Thoracic aorta (tissue), 2 donors: Measurements from ENCODE around the gene PIM2. TPM values are rescaled to one million over a fixed set of nuclear protein-coding genes. Genes with fewer than 3 reads are reported as not detected.
"Not testable (repeated sequence)": the region's sequence is repeated elsewhere in the genome, so short reads cannot be mapped to it uniquely, and the experiment has no call there.

Experiments
- ATAC-seq: fragments of 150-250 bp; one replicate; pipeline ENCODE4 v1.8.0; 2017; ENCODE audit warnings: low read depth; ENCODE audit not compliant: insufficient number of reproducible peaks, low FRiP score
- DNase-seq: peaks from one replicate; pipeline ENCODE4 v3.0.0-alpha.2; 2020; ENCODE audit warnings: low spot score
- H3K27ac ChIP-seq, 2 donors: fragments of 200-600 bp; sonication (generic); 1 replicate in 1 of 2; 2 replicates in 1 of 2; pipeline ENCODE4 v1.5.1; 2016; ENCODE audit warnings: mild to moderate bottlenecking in 2 of 2, moderate library complexity in 2 of 2
- H3K27me3 ChIP-seq: fragments of 200-600 bp; sonication (generic); replicated peaks from 2 replicates; pipeline ENCODE4 v1.6.0; 2016; ENCODE audit warnings: mild to moderate bottlenecking; ENCODE audit not compliant: insufficient read depth
- H3K36me3 ChIP-seq: fragments of 200-600 bp; sonication (generic); one replicate; pipeline ENCODE4 v1.5.1; 2016
- H3K4me1 ChIP-seq, 2 donors: fragments of 200-600 bp; sonication (generic); 1 replicate in 1 of 2; 2 replicates in 1 of 2; pipeline versions ENCODE4 v1.5.1 to v1.6.0; 2016; ENCODE audit warnings: low read depth in 2 of 2, mild to moderate bottlenecking in 1 of 2; ENCODE audit not compliant: control insufficient read depth in 1 of 2
- H3K4me3 ChIP-seq: fragments of 200-600 bp; sonication (generic); 2 replicates; pipeline ENCODE4 v1.5.1; 2016; ENCODE audit warnings: mild to moderate bottlenecking
- H3K9me3 ChIP-seq: fragments of 200-600 bp; sonication (generic); 2 replicates; pipeline ENCODE4 v1.5.1; 2016
- CTCF ChIP-seq: fragments of 200-600 bp; sonication (generic); IDR thresholded peaks from one replicate; pipeline ENCODE4 v1.5.1; 2019; ENCODE audit warnings: antibody characterized with exemption
- total RNA-seq, 2 donors: library from RNA; depleted of rRNA; stranded (reverse); fragments of >200 nt; gene quantifications; one replicate each; pipeline versions ENCODE4 v1.1.0 to v1.2.3, GENCODE V29; 2016

Gene PIM2
- total RNA-seq, 2 donors from 2014 or later, result 14.8 to 21.9 TPM

GRCh38 chrX:48890296-48890925 lies 28.4 kb downstream of the PIM2 start:
- no peak for TF ChIP-seq CTCF
- Histone ChIP-seq H3K4me1 (peaks cover 0 to 10% of the 10 kb centered on the region in 2 donors), H3K9me3 (no peaks in the 10 kb centered on the region), H3K27me3 (no peaks in the 10 kb centered on the region), H3K27ac (no peak overlapping the region), H3K4me3 (peak overlapping the region; percentile 85), H3K36me3 (no peaks in the 10 kb centered on the region)
- DNase-seq (no peak), ATAC-seq (no peak)

- DNase-seq, H3K9me3 ChIP-seq, ATAC-seq: not testable (repeated sequence)
Observed at GRCh38 chrX:48886586-48886985, 32.2 kb downstream of the PIM2 start.

GRCh38 chrX:48883729-48884128 lies 35.1 kb downstream of the PIM2 start:
- Histone ChIP-seq H3K4me3 (no peak overlapping the region), H3K27ac (no peak overlapping the region), H3K36me3 (no peaks in the 10 kb centered on the region), H3K4me1 (no peaks in the 10 kb centered on the region), H3K9me3 (no peaks in the 10 kb centered on the region), H3K27me3 (no peaks in the 10 kb centered on the region)
- no peak for TF ChIP-seq CTCF
- DNase-seq, result no peak
- ATAC-seq, result no peak

More at GRCh38 chrX:48886586-48886985, 32.2 kb downstream of the PIM2 start:
- H3K36me3 ChIP-seq, H3K4me3 ChIP-seq, H3K27ac ChIP-seq, H3K4me1 ChIP-seq, H3K27me3 ChIP-seq: not testable (repeated sequence)

GRCh38 chrX:48876944-48877343 lies 41.9 kb downstream of the PIM2 start:
- H3K36me3 ChIP-seq, H3K4me1 ChIP-seq, H3K27me3 ChIP-seq, H3K4me3 ChIP-seq, DNase-seq, ATAC-seq, H3K27ac ChIP-seq, H3K9me3 ChIP-seq: not testable (repeated sequence)

- not testable (repeated sequence) for H3K36me3 ChIP-seq, DNase-seq, H3K4me1 ChIP-seq, H3K27me3 ChIP-seq, H3K4me3 ChIP-seq, H3K9me3 ChIP-seq, ATAC-seq, H3K27ac ChIP-seq
Observed at GRCh38 chrX:48872017-48872416, 46.8 kb downstream of the PIM2 start.

- Histone ChIP-seq H3K9me3 (no peaks in the 10 kb centered on the region), H3K36me3 (no peaks in the 10 kb centered on the region), H3K27me3 (no peaks in the 10 kb centered on the region), H3K4me1 (no peaks in the 10 kb centered on the region), H3K4me3 (no peak overlapping the region), H3K27ac (no peak overlapping the region)
- no peak for TF ChIP-seq CTCF
- ATAC-seq (no peak), DNase-seq (no peak)
Observed at GRCh38 chrX:48864210-48864609, 54.6 kb downstream of the PIM2 start.

Other genes with a start within 250 kb of the PIM2 start
- 1 to 10 TPM; 8.5 to 9.1 TPM for gene WAS, start 235.2 kb downstream of the PIM2 start, total RNA-seq
- 1 to 10 TPM; 3.5 to 4.4 TPM for gene SUV39H1, start 222.3 kb downstream of the PIM2 start, total RNA-seq
- gene GLOD5, start 157.3 kb downstream of the PIM2 start, total RNA-seq, result not detected
- gene GATA1, start 132.4 kb downstream of the PIM2 start, total RNA-seq, result 1 to 10 TPM in 1 of 2 donors, not detected in 1; 1.4 TPM
- 100 to 1,000 TPM; 123 to 125 TPM for gene HDAC6, start 117.0 kb downstream of the PIM2 start, total RNA-seq
- not detected for gene ERAS, start 92.5 kb downstream of the PIM2 start, total RNA-seq
- gene PCSK1N, start 83.4 kb downstream of the PIM2 start, total RNA-seq, result 1 to 10 TPM; 1.8 to 3.0 TPM
- 10 to 100 TPM; 30.0 to 52.0 TPM for gene TIMM17B, start 21.3 kb downstream of the PIM2 start, total RNA-seq
- gene PQBP1, start 21.1 kb downstream of the PIM2 start, total RNA-seq, result 10 to 100 TPM; 37.5 to 60.2 TPM
- gene SLC35A2, start 7.4 kb downstream of the PIM2 start, total RNA-seq, result 10 to 100 TPM; 12.8 to 30.7 TPM
- 10 to 100 TPM; 28.4 to 40.5 TPM for gene OTUD5, start 38.6 kb upstream of the PIM2 start, total RNA-seq
- 1 to 10 TPM; 3.8 to 5.0 TPM for gene KCND1, start 52.8 kb upstream of the PIM2 start, total RNA-seq
- gene GRIPAP1, start 83.2 kb upstream of the PIM2 start, total RNA-seq, result 10 to 100 TPM; 29.8 to 36.6 TPM
- gene TFE3, start 124.3 kb upstream of the PIM2 start, total RNA-seq, result 100 to 1,000 TPM in 1 of 2 donors, 10 to 100 TPM in 1; 83.8 to 106 TPM
- gene CCDC120, start 140.0 kb upstream of the PIM2 start, total RNA-seq, result 1 to 10 TPM; 3.6 to 5.6 TPM
- 10 to 100 TPM; 24.0 to 25.7 TPM for gene PRAF2, start 155.0 kb upstream of the PIM2 start, total RNA-seq
- gene WDR45, start 160.9 kb upstream of the PIM2 start, total RNA-seq, result 100 to 1,000 TPM in 1 of 2 donors, 10 to 100 TPM in 1; 90.2 to 108 TPM
- 10 to 100 TPM; 22.2 to 23.3 TPM for gene GPKOW, start 204.7 kb upstream of the PIM2 start, total RNA-seq
- 10 to 100 TPM in 1 of 2 donors, 1 to 10 TPM in 1; 3.5 to 16.8 TPM for gene MAGIX, start 243.7 kb upstream of the PIM2 start, total RNA-seq